Esophagus squamous epithelium (tissue), 4 donors: Measurements from ENCODE around the gene NBPF4.
"Not testable (repeated sequence)": the region's sequence is repeated elsewhere in the genome, so short reads cannot be mapped to it uniquely, and the experiment has no call there.

Experiments
- POLR2A ChIP-seq, 4 donors: fragments of 450-650 bp; IDR thresholded peaks; one replicate each; pipeline ENCODE4 v1.6.1; 2017; ENCODE audit warnings: antibody characterized with exemption in 4 of 4, mild to moderate bottlenecking in 4 of 4, moderate library complexity in 3 of 4
- TF ChIP-seq, protein P1 (sequence below), 6 experiments: fragments of 450-650 bp in 4 of 6; fragments of 200-600 bp in 2 of 6; sonication (generic) in 2 of 6; IDR thresholded peaks; one replicate each; pipeline ENCODE4 v1.5.1; 2016 to 2019; ENCODE audit warnings: antibody characterized with exemption in 6 of 6, mild to moderate bottlenecking in 4 of 6, moderate library complexity in 4 of 6

DNA sequence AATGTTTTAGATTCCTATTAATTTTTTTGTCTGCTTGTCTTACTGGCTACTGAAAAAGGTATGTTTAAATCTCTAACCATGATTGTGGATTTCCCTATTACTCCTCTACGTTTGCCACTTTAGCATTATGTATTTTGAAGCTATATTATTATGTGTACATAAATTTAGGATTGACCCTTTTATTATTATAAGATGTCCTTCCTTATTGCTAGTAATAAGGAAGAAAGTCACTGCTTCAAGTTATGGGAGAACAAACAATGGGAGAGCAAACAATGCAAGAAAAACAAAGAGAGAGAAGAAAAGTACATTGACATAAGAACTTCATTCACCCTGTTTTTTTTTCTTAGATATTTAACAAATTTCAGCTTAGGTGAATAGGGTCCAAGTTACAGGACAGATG, 23.2 kb upstream of the NBPF4 start:
- TF ChIP-seq, protein P1, sequence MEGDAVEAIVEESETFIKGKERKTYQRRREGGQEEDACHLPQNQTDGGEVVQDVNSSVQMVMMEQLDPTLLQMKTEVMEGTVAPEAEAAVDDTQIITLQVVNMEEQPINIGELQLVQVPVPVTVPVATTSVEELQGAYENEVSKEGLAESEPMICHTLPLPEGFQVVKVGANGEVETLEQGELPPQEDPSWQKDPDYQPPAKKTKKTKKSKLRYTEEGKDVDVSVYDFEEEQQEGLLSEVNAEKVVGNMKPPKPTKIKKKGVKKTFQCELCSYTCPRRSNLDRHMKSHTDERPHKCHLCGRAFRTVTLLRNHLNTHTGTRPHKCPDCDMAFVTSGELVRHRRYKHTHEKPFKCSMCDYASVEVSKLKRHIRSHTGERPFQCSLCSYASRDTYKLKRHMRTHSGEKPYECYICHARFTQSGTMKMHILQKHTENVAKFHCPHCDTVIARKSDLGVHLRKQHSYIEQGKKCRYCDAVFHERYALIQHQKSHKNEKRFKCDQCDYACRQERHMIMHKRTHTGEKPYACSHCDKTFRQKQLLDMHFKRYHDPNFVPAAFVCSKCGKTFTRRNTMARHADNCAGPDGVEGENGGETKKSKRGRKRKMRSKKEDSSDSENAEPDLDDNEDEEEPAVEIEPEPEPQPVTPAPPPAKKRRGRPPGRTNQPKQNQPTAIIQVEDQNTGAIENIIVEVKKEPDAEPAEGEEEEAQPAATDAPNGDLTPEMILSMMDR (IDR thresholded peaks at IDR 0.05): not testable (repeated sequence)
- not testable (repeated sequence) for TF ChIP-seq POLR2A (IDR thresholded peaks at IDR 0.05)
